ENCODE results near the gene MRPL23.

DNA sequence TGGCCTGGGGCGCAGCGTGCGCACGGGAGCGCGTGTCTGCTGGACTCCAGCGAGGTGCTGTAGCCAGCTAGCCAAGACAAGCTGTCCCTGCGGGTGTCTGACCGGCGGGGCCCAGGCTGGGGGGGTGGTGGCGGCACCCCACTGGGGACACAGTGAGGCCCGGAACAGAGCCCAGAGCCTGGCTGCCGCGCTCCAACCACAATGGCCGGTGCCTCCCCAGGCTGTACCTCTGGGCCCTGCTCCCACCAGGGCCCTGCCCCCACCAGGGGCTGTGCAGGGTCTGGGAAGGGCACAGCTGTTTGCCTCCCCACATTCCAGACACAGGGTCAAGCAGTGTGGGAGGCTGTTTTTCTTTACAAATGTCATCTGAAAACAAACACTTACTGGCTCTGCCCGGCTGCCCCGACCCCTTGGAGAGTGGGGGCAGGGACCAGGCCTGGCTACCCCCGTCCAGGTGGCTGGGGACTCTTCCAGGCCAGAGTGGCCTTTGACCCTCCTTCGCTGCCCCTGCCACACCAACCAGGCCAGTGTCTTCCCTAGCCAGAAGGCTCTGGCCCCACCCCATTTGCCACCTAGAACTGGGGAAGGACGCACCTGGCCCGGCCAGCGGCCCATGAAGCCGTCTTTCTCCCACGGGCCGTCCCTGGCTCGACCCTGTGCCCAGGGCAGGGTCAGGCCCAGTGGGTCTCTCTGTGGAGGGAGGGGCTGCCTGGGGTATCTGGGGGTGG, 35.9 kb downstream of the MRPL23 start:
- TF ChIP-seq, protein P1, sequence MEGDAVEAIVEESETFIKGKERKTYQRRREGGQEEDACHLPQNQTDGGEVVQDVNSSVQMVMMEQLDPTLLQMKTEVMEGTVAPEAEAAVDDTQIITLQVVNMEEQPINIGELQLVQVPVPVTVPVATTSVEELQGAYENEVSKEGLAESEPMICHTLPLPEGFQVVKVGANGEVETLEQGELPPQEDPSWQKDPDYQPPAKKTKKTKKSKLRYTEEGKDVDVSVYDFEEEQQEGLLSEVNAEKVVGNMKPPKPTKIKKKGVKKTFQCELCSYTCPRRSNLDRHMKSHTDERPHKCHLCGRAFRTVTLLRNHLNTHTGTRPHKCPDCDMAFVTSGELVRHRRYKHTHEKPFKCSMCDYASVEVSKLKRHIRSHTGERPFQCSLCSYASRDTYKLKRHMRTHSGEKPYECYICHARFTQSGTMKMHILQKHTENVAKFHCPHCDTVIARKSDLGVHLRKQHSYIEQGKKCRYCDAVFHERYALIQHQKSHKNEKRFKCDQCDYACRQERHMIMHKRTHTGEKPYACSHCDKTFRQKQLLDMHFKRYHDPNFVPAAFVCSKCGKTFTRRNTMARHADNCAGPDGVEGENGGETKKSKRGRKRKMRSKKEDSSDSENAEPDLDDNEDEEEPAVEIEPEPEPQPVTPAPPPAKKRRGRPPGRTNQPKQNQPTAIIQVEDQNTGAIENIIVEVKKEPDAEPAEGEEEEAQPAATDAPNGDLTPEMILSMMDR (conservative IDR thresholded peaks at IDR 0.05), result no peak
- TF ChIP-seq ZFX (IDR thresholded peaks at IDR 0.05), result no peak

Measured in C4-2B (cell line).